ENCODE data around the gene DCAF16.

DCAF16 gene

GRCh38 chr4:17807446-17807845 lies 3.1 kb downstream of the DCAF16 start:
- TF ChIP-seq, protein P1, sequence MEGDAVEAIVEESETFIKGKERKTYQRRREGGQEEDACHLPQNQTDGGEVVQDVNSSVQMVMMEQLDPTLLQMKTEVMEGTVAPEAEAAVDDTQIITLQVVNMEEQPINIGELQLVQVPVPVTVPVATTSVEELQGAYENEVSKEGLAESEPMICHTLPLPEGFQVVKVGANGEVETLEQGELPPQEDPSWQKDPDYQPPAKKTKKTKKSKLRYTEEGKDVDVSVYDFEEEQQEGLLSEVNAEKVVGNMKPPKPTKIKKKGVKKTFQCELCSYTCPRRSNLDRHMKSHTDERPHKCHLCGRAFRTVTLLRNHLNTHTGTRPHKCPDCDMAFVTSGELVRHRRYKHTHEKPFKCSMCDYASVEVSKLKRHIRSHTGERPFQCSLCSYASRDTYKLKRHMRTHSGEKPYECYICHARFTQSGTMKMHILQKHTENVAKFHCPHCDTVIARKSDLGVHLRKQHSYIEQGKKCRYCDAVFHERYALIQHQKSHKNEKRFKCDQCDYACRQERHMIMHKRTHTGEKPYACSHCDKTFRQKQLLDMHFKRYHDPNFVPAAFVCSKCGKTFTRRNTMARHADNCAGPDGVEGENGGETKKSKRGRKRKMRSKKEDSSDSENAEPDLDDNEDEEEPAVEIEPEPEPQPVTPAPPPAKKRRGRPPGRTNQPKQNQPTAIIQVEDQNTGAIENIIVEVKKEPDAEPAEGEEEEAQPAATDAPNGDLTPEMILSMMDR (IDR thresholded peaks at IDR 0.05): no peak
- TF ChIP-seq ZFX (IDR thresholded peaks at IDR 0.05; ENCODE audit: borderline replicate concordance): no peak

DNA sequence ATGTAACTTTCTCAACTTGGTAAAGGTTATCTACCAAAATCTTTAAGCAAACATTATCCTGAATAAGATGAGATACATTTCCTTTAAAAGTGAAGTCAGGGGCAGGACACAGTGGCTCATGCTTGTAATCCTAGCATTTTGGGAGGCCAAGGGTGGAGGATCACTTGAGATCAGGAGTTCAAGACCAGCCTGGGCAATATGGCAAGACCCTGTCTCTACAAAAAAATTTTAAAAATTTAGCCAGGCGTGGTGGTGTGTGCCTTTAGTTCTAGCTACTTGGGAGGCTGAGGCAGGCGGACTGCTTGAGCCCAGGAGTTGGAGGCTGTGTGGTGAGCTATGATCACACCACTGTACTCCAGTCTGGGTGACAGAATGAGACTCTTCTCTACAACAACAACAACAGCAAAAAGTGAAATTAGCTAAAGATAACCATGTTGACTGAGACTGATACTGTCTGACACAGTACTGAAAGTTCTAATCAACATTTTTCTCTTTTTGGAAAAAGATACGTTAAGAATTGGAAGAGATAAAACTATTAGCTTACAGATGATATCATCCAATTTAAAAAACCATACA lies 4.9 kb downstream of the DCAF16 start:
- TF ChIP-seq ZFX (IDR thresholded peaks at IDR 0.05; ENCODE audit: borderline replicate concordance): no peak
- TF ChIP-seq, protein P1 (IDR thresholded peaks at IDR 0.05): no peak
- H3K27ac ChIP-seq: no peak overlapping the region

More at GRCh38 chr4:17807446-17807845, 3.1 kb downstream of the DCAF16 start:
- no peak overlapping the region for H3K27ac ChIP-seq

GRCh38 chr4:17797808-17798207 lies 12.7 kb downstream of the DCAF16 start:
- TF ChIP-seq, protein P1 (IDR thresholded peaks at IDR 0.05): no peak
- no peak for TF ChIP-seq ZFX (IDR thresholded peaks at IDR 0.05; ENCODE audit: borderline replicate concordance)
- H3K27ac ChIP-seq: no peak overlapping the region

- H3K27ac ChIP-seq: no peak overlapping the region
- no peak for TF ChIP-seq ZFX (IDR thresholded peaks at IDR 0.05; ENCODE audit: borderline replicate concordance)
- TF ChIP-seq, protein P1 (IDR thresholded peaks at IDR 0.05): no peak
Measured at GRCh38 chr4:17794730-17795129, 15.8 kb downstream of the DCAF16 start.

DNA sequence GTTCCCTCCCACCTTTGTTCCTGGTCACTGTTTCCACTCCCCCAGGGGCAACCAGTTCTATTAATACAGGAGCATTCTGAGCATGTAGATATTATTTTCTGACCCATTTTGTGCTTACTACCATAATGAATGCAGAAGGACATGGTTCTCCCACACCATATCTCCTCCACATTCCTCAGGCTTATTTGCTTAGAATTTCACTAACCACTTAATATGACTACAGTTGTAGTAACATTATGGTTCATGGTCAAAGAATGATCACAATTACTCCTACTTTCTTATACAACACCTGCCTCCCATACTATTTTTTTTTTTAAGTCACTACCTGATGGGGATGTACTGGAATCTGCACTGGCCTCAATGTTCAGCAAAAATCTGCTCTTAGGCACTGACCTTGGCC lies 21.6 kb downstream of the DCAF16 start:
- TF ChIP-seq, protein P1 (IDR thresholded peaks at IDR 0.05): no peak
- no peak for TF ChIP-seq ZFX (IDR thresholded peaks at IDR 0.05; ENCODE audit: borderline replicate concordance)
- H3K27ac ChIP-seq: no peak overlapping the region

- H3K27ac ChIP-seq: no peak overlapping the region
- TF ChIP-seq, protein P1 (IDR thresholded peaks at IDR 0.05): no peak
- no peak for TF ChIP-seq ZFX (IDR thresholded peaks at IDR 0.05; ENCODE audit: borderline replicate concordance)
Measured at GRCh38 chr4:17787315-17787714, 23.2 kb downstream of the DCAF16 start.

- TF ChIP-seq ZFX (IDR thresholded peaks at IDR 0.05; ENCODE audit: borderline replicate concordance): no peak
- TF ChIP-seq, protein P1 (IDR thresholded peaks at IDR 0.05): no peak
- H3K27ac ChIP-seq: no peak overlapping the region
Measured at GRCh38 chr4:17786567-17786966, 24.0 kb downstream of the DCAF16 start.

Data from 22Rv1 (cell line).